PC-3 (cell line): Measurements from ENCODE around the gene CEACAM18. TPM values are rescaled to one million over a fixed set of nuclear protein-coding genes. Genes with fewer than 3 reads are reported as not detected.

Source experiments
- ATAC-seq: fragments of 200-7000 bp; cut with Tn5 transposase; 2 replicates; pipeline ENCODE4 v1.9.1; 2020; ENCODE audit warnings: mild to moderate bottlenecking, moderate library complexity
- BruUV-seq: library from RNA; stranded (reverse); fragments of 400-500 nt; replicated peaks from 2 replicates; lab custom pipeline; 2021; lab: Mats Ljungman, UMichigan
- CTCF ChIA-PET: fragments of 300-600 bp; sonication (Branson Sonifier 250); formaldehyde crosslinking; loops from one replicate; lab custom pipeline; 2022; ENCODE audit warnings: antibody characterized with exemption; lab: Charles Lee
- POLR2A ChIA-PET: fragments of 300-600 bp; sonication (Branson Sonifier 250); formaldehyde crosslinking; loops from one replicate; lab custom pipeline; 2022; ENCODE audit warnings: antibody characterized with exemption; ENCODE audit not compliant: unreplicated experiment; lab: Charles Lee
- DNase-seq: peaks from one replicate; pipeline ENCODE4 v3.0.0-alpha.2; 2015
- H2AFZ ChIP-seq: fragments of 300-600 bp; sonication (generic); 2 replicates; pipeline ENCODE4 v1.6.0; 2016; ENCODE audit warnings: antibody characterized with exemption, low read length
- H3F3A ChIP-seq: fragments of 300-600 bp; sonication (generic); one replicate; pipeline ENCODE4 v1.6.0; 2017; ENCODE audit warnings: antibody characterized with exemption, low read length, control low read depth, mild to moderate bottlenecking; ENCODE audit not compliant: unreplicated experiment
- H3K27ac ChIP-seq: fragments of 300-600 bp; sonication (generic); 2 replicates; pipeline ENCODE4 v1.5.1; 2016; ENCODE audit warnings: mild to moderate bottlenecking, low read length
- H3K27me3 ChIP-seq: fragments of 300-600 bp; sonication (generic); 2 replicates; pipeline ENCODE4 v1.6.1; 2016; ENCODE audit warnings: low read length, mixed read lengths
- H3K36me3 ChIP-seq: fragments of 300-600 bp; sonication (generic); 2 replicates; pipeline ENCODE4 v1.6.1; 2016; ENCODE audit warnings: low read depth, mixed run types, low read length, mixed read lengths
- H3K4me1 ChIP-seq: fragments of 300-600 bp; sonication (generic); 2 replicates; pipeline ENCODE4 v1.5.1; 2016; ENCODE audit warnings: low read length; ENCODE audit not compliant: insufficient read depth
- H3K4me2 ChIP-seq: fragments of 300-600 bp; sonication (generic); 2 replicates; pipeline ENCODE4 v1.6.0; 2016; ENCODE audit warnings: low read length
- H3K4me3 ChIP-seq: fragments of 300-600 bp; sonication (generic); 2 replicates; pipeline ENCODE4 v1.5.1; 2016; ENCODE audit warnings: mild to moderate bottlenecking, low read length, mixed read lengths
- H3K79me2 ChIP-seq: fragments of 300-600 bp; sonication (generic); 2 replicates; pipeline ENCODE4 v1.6.1; 2017; ENCODE audit warnings: low read length, mixed read lengths
- H3K9ac ChIP-seq: fragments of 300-600 bp; sonication (generic); 2 replicates; pipeline ENCODE4 v1.6.0; 2016; ENCODE audit warnings: mild to moderate bottlenecking, low read length
- H3K9me2 ChIP-seq: fragments of 300-600 bp; sonication (generic); replicated peaks from 2 replicates; pipeline ENCODE4 v1.6.1; 2016; ENCODE audit warnings: mixed run types, low read length, mixed read lengths
- H3K9me3 ChIP-seq: fragments of 300-600 bp; sonication (generic); 2 replicates; pipeline ENCODE4 v1.6.1; 2016; ENCODE audit warnings: low read length, mixed read lengths
- H4K20me1 ChIP-seq: fragments of 300-600 bp; sonication (generic); 2 replicates; pipeline ENCODE4 v1.6.1; 2016; ENCODE audit warnings: low read length, mixed read lengths
- CTCF ChIP-seq: fragments of 300-600 bp; sonication (generic); conservative IDR thresholded peaks from 2 replicates; pipeline ENCODE4 v1.5.1; 2017; ENCODE audit warnings: antibody characterized with exemption, low read depth, mild to moderate bottlenecking, low read length
- EZH2 ChIP-seq: fragments of 300-600 bp; sonication (generic); IDR thresholded peaks from one replicate; pipeline ENCODE4 v1.6.1; 2017; ENCODE audit warnings: antibody characterized with exemption, mild to moderate bottlenecking, low read length; ENCODE audit not compliant: unreplicated experiment
- EZH2phosphoT487 ChIP-seq: fragments of 300-600 bp; sonication (generic); IDR thresholded peaks from 2 replicates; pipeline ENCODE4 v1.6.1; 2018; ENCODE audit warnings: mild to moderate bottlenecking, antibody characterized with exemption, low read length, borderline replicate concordance
- intact Hi-C: fragments of 100-400 bp; cut with micrococcal nuclease; formaldehyde crosslinking; loops from 2 replicates; pipeline ENCODE4 v1.9.0; 2023
- total RNA-seq: library from RNA; depleted of rRNA; stranded (reverse); fragments of >200 nt; gene quantifications from 2 replicates; pipeline ENCODE4 v1.2.3, GENCODE V29; 2014

The CEACAM18 gene
- total RNA-seq, 1 experiment from 2014 or later, result not detected

- no peak for DNase-seq
- BruUV-seq, result no TSS peak
- no peak overlapping the region for H2AFZ ChIP-seq
- no peak overlapping the region for H3K27ac ChIP-seq
- no peak overlapping the region for H3K4me2 ChIP-seq
- H3K79me2 ChIP-seq, result no peaks in the 10 kb centered on the region
- no peaks in the 10 kb centered on the region for H3F3A ChIP-seq
- H3K4me3 ChIP-seq, result no peak overlapping the region
- H3K4me1 ChIP-seq, result peaks cover 9% of the 10 kb centered on the region; the same call in 1 of the 2 replicates
- intact Hi-C loops, result no loop called here
- ChIA-PET POLR2A (no interaction called here), CTCF (no interaction called here)
- H3K27me3 ChIP-seq, result peaks cover 36% of the 10 kb centered on the region
- no peaks in the 10 kb centered on the region for H3K9me2 ChIP-seq
- TF ChIP-seq EZH2 (no peak), CTCF (no peak), EZH2phosphoT487 (no peak)
- no peak for ATAC-seq
- no peaks in the 10 kb centered on the region for H3K9me3 ChIP-seq
- no peaks in the 10 kb centered on the region for H3K36me3 ChIP-seq
- H3K9ac ChIP-seq, result no peak overlapping the region
- no peaks in the 10 kb centered on the region for H4K20me1 ChIP-seq
These were observed 10.3 kb upstream of the CEACAM18 start for GRCh38 chr19:51467864-51468544.

- Histone ChIP-seq H3F3A (no peaks in the 10 kb centered on the region), H3K36me3 (no peaks in the 10 kb centered on the region), H3K9me2 (no peaks in the 10 kb centered on the region), H3K9ac (no peak overlapping the region), H3K27me3 (peaks cover 33% of the 10 kb centered on the region), H3K9me3 (no peaks in the 10 kb centered on the region), H4K20me1 (no peaks in the 10 kb centered on the region), H3K4me1 (peaks cover 9% of the 10 kb centered on the region; the same call in 1 of the 2 replicates), H3K27ac (no peak overlapping the region), H3K4me3 (no peak overlapping the region), H3K4me2 (no peak overlapping the region), H3K79me2 (no peaks in the 10 kb centered on the region), H2AFZ (no peak overlapping the region)
- ChIA-PET POLR2A (no interaction called here), CTCF (no interaction called here)
- intact Hi-C loops, result no loop called here
- DNase-seq (no peak), ATAC-seq (no peak)
- TF ChIP-seq EZH2phosphoT487 (no peak), CTCF (no peak), EZH2 (no peak)
- BruUV-seq, result no TSS peak
These were observed 9.8 kb upstream of the CEACAM18 start for GRCh38 chr19:51468545-51468920.

GRCh38 chr19:51469162-51469561, 9.2 kb upstream of the CEACAM18 start:
- Histone ChIP-seq H2AFZ (no peak overlapping the region), H3K4me1 (peaks cover 9% of the 10 kb centered on the region; the same call in 1 of the 2 replicates), H3F3A (no peaks in the 10 kb centered on the region), H4K20me1 (no peaks in the 10 kb centered on the region), H3K36me3 (no peaks in the 10 kb centered on the region), H3K9ac (no peak overlapping the region), H3K4me2 (no peak overlapping the region), H3K9me2 (no peaks in the 10 kb centered on the region), H3K4me3 (no peak overlapping the region), H3K27ac (no peak overlapping the region), H3K9me3 (no peaks in the 10 kb centered on the region), H3K79me2 (no peaks in the 10 kb centered on the region), H3K27me3 (peaks cover 32% of the 10 kb centered on the region)
- TF ChIP-seq CTCF, result no peak
- TF ChIP-seq EZH2, result no peak
- no peak for TF ChIP-seq EZH2phosphoT487
- ATAC-seq (no peak), DNase-seq (no peak)
- no TSS peak for BruUV-seq
- ChIA-PET CTCF (no interaction called here), POLR2A (no interaction called here)
- intact Hi-C loops, result no loop called here
